ENCODE measurements around the gene CSRP3. TPM values are rescaled to one million over a fixed set of nuclear protein-coding genes. Genes with fewer than 3 reads are reported as not detected.

Gene CSRP3
- total RNA-seq, 1 experiment from 2014 or later = not detected

Other genes starting within 250 kb of the CSRP3 start
- not detected in 2 replicates for gene MRGPRX2, start 141.3 kb downstream of the CSRP3 start, total RNA-seq (2021)
- 31.5 and 35.5 TPM in 2 replicates for gene ZDHHC13, start 84.8 kb downstream of the CSRP3 start, total RNA-seq (2021)
- 22.0 and 26.7 TPM in 2 replicates for gene E2F8, start 39.0 kb upstream of the CSRP3 start, total RNA-seq (2021)